ENCODE results near the gene RSRC1.

RSRC1 gene

DNA sequence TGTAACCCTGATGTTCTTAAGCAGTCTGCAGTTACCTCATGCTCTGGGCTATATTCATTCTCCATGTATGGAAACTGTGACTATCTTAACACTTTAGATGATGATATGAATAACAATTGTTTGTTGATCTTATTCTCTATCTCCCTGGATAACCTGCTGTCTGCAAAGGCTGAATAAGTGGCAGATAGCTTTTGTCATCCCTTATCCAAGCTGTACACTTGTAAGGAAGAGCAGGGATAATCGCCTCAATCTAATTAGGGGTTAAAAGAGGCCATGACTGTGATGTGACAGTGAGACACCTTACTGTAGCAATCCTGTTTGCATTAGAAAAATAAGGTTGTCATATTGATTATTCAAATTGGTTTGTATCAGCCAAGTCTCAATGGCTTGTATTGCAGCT is 123.9 kb downstream of the RSRC1 start:
- Histone ChIP-seq H3K79me2 (ENCODE audit: insufficient read depth, low read length) (no peaks in the 10 kb centered on the region), H3K27me3 (ENCODE audit: low read length) (no peaks in the 10 kb centered on the region), H2AFZ (ENCODE audit: low read depth, low read length, severe bottlenecking) (no peak overlapping the region), H3K4me2 (ENCODE audit: low read depth, low read length, poor library complexity, severe bottlenecking) (no peak overlapping the region), H3K4me3 (ENCODE audit: insufficient read depth, low read length, poor library complexity, severe bottlenecking) (no peak overlapping the region), H3K9me2 (replicated peaks; ENCODE audit: insufficient read depth, low read length) (no peaks in the 10 kb centered on the region), H3K9ac (ENCODE audit: low read length) (no peak overlapping the region), H4K20me1 (ENCODE audit: low read depth, low read length) (no peaks in the 10 kb centered on the region), H3K36me3 (ENCODE audit: low read length) (peaks cover 7% of the 10 kb centered on the region; the same call in 1 of the 2 replicates), H3F3A (ENCODE audit: insufficient read depth) (no peaks in the 10 kb centered on the region), H3K9me3 (ENCODE audit: insufficient read depth, low read length) (no peaks in the 10 kb centered on the region), H3K27ac (ENCODE audit: low read depth, low read length) (no peak overlapping the region)
- TF ChIP-seq EZH2phosphoT487 (conservative IDR thresholded peaks at IDR 0.05; ENCODE audit: low read length), result no peak
- TF ChIP-seq, protein P1, sequence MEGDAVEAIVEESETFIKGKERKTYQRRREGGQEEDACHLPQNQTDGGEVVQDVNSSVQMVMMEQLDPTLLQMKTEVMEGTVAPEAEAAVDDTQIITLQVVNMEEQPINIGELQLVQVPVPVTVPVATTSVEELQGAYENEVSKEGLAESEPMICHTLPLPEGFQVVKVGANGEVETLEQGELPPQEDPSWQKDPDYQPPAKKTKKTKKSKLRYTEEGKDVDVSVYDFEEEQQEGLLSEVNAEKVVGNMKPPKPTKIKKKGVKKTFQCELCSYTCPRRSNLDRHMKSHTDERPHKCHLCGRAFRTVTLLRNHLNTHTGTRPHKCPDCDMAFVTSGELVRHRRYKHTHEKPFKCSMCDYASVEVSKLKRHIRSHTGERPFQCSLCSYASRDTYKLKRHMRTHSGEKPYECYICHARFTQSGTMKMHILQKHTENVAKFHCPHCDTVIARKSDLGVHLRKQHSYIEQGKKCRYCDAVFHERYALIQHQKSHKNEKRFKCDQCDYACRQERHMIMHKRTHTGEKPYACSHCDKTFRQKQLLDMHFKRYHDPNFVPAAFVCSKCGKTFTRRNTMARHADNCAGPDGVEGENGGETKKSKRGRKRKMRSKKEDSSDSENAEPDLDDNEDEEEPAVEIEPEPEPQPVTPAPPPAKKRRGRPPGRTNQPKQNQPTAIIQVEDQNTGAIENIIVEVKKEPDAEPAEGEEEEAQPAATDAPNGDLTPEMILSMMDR (IDR thresholded peaks at IDR 0.05; ENCODE audit: insufficient read depth, low read length, poor library complexity, severe bottlenecking), result no peak

DNA sequence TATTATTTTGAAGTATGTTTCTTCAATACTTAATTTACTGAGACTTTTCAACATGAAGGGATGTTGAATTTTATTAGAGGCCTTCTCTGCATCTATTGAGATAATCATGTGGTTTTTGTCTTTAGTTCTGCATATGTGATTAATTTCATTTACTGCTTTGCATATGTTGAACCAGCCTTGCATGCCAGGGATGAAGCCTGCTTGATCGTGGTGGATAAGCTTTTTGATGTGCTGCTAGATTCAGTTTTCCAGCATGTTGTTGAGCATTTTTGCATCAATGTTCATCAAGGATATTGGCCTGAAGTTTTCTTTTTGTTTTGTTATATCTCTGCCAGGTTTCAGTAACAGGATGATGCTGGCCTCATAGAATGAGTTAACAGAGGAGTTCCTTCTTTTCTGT is 134.4 kb downstream of the RSRC1 start:
- Histone ChIP-seq H3K79me2 (ENCODE audit: insufficient read depth, low read length) (peaks cover 6% of the 10 kb centered on the region; the same call in 1 of the 2 replicates), H3F3A (ENCODE audit: insufficient read depth) (no peaks in the 10 kb centered on the region; the same call in 1 of the 2 replicates), H3K4me2 (ENCODE audit: low read depth, low read length, poor library complexity, severe bottlenecking) (no peak overlapping the region), H4K20me1 (ENCODE audit: low read depth, low read length) (no peaks in the 10 kb centered on the region), H3K27me3 (ENCODE audit: low read length) (no peaks in the 10 kb centered on the region), H3K9ac (ENCODE audit: low read length) (no peak overlapping the region), H3K27ac (ENCODE audit: low read depth, low read length) (no peak overlapping the region), H3K36me3 (ENCODE audit: low read length) (peaks cover 3% of the 10 kb centered on the region; the same call in 1 of the 2 replicates), H3K9me3 (ENCODE audit: insufficient read depth, low read length) (peaks cover 3% of the 10 kb centered on the region; the same call in 1 of the 2 replicates), H3K9me2 (replicated peaks; ENCODE audit: insufficient read depth, low read length) (no peaks in the 10 kb centered on the region), H3K4me3 (ENCODE audit: insufficient read depth, low read length, poor library complexity, severe bottlenecking) (no peak overlapping the region), H2AFZ (ENCODE audit: low read depth, low read length, severe bottlenecking) (no peak overlapping the region)
- TF ChIP-seq, protein P1 (IDR thresholded peaks at IDR 0.05; ENCODE audit: insufficient read depth, low read length, poor library complexity, severe bottlenecking), result no peak
- TF ChIP-seq EZH2phosphoT487 (conservative IDR thresholded peaks at IDR 0.05; ENCODE audit: low read length), result no peak

DNA sequence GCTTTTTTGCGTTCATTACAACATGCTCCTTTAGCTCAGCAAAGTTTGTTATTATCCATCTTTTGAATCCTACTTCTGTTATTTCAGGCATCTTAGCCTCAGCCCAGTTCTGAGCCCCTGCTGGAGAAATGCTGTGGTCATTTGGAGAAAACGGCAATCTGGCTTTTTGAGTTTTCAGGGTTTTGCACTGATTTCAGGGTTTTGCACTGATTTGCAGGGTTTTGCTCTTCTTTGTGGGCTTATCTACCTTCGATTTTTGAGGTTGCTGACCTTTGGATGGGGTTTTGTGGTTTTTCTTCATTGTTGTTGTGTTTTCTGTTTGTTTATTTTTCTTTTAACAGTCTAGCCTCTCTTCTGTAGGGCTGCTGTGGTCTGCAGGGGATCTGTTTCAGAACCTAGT is 137.4 kb downstream of the RSRC1 start:
- H2AFZ ChIP-seq (ENCODE audit: low read depth, low read length, severe bottlenecking), result no peak overlapping the region
- H4K20me1 ChIP-seq (ENCODE audit: low read depth, low read length), result no peaks in the 10 kb centered on the region
- peaks cover 10% of the 10 kb centered on the region for H3K79me2 ChIP-seq (ENCODE audit: insufficient read depth, low read length)
- no peak overlapping the region for H3K4me2 ChIP-seq (ENCODE audit: low read depth, low read length, poor library complexity, severe bottlenecking)
- H3K27me3 ChIP-seq (ENCODE audit: low read length), result no peaks in the 10 kb centered on the region
- TF ChIP-seq, protein P1 (IDR thresholded peaks at IDR 0.05; ENCODE audit: insufficient read depth, low read length, poor library complexity, severe bottlenecking), result no peak
- no peak for TF ChIP-seq EZH2phosphoT487 (conservative IDR thresholded peaks at IDR 0.05; ENCODE audit: low read length)
- no peak overlapping the region for H3K4me3 ChIP-seq (ENCODE audit: insufficient read depth, low read length, poor library complexity, severe bottlenecking)
- H3K27ac ChIP-seq (ENCODE audit: low read depth, low read length), result no peak overlapping the region
- no peaks in the 10 kb centered on the region for H3F3A ChIP-seq (ENCODE audit: insufficient read depth)
- no peak overlapping the region for H3K9ac ChIP-seq (ENCODE audit: low read length)
- peaks cover 3% of the 10 kb centered on the region; the same call in 1 of the 2 replicates for H3K9me3 ChIP-seq (ENCODE audit: insufficient read depth, low read length)
- no peaks in the 10 kb centered on the region for H3K9me2 ChIP-seq (replicated peaks; ENCODE audit: insufficient read depth, low read length)
- H3K36me3 ChIP-seq (ENCODE audit: low read length), result 0 out of 2 replicates have a peak, but pooled peaks cover 3% of the 10 kb centered on the region

Measured in SU-DHL-6 (cell line).